ENCODE data around the gene PLK3.

- TF ChIP-seq CTCF (IDR thresholded peaks at IDR 0.05) (no peak), POLR2A (IDR thresholded peaks at IDR 0.05) (no peak)
These were observed 12.7 kb upstream of the PLK3 start for GRCh38 chr1:44787506-44787905.
